OCI-LY7 (cell line): ENCODE data around the gene SCGB1C2. TPM values are rescaled to one million over a fixed set of nuclear protein-coding genes. Genes with fewer than 3 reads are reported as not detected.

ENCODE experiments used
- BruUV-seq: library from RNA; stranded (reverse); fragments of 400-500 nt; replicated peaks from 2 replicates; lab custom pipeline; 2021; lab: Mats Ljungman, UMichigan
- CTCF ChIA-PET: fragments of 300-600 bp; sonication (Branson Sonifier 250); formaldehyde crosslinking; loops from one replicate; lab custom pipeline; 2022; ENCODE audit warnings: antibody characterized with exemption; ENCODE audit not compliant: unreplicated experiment; lab: Charles Lee
- POLR2A ChIA-PET: fragments of 300-600 bp; sonication (Branson Sonifier 250); formaldehyde crosslinking; loops from one replicate; lab custom pipeline; 2022; ENCODE audit warnings: antibody characterized with exemption; lab: Charles Lee
- DNase-seq: peaks from one replicate; pipeline ENCODE4 v3.0.0-alpha.2; 2015; ENCODE audit warnings: low spot score
- H2AFZ ChIP-seq: fragments of 200-600 bp; sonication (generic), shearing (Covaris generic); 2 replicates; pipeline ENCODE4 v1.6.1; 2014; ENCODE audit warnings: mild to moderate bottlenecking, antibody characterized with exemption, low read length, moderate library complexity
- H3K27ac ChIP-seq: fragments of 200-600 bp; sonication (generic); 2 replicates; pipeline ENCODE4 v1.5.1; 2014; ENCODE audit warnings: mixed run types, low read depth, mild to moderate bottlenecking, moderate library complexity, low read length, inconsistent platforms; ENCODE audit not compliant: poor library complexity, severe bottlenecking
- H3K36me3 ChIP-seq: fragments of 200-600 bp; sonication (generic); 2 replicates; pipeline ENCODE4 v1.6.1; 2014; ENCODE audit warnings: mild to moderate bottlenecking, antibody characterized with exemption, low read length, moderate library complexity, mixed read lengths; ENCODE audit not compliant: insufficient read depth
- H3K4me1 ChIP-seq: fragments of 200-600 bp; sonication (generic); 2 replicates; pipeline ENCODE4 v1.5.1; 2014; ENCODE audit warnings: mild to moderate bottlenecking, low read length; ENCODE audit not compliant: insufficient read depth, poor library complexity, severe bottlenecking
- H3K4me2 ChIP-seq: fragments of 200-600 bp; sonication (generic); 2 replicates; pipeline ENCODE4 v1.6.1; 2014; ENCODE audit warnings: mild to moderate bottlenecking, low read length
- H3K4me3 ChIP-seq: fragments of 200-600 bp; sonication (generic); 2 replicates; pipeline ENCODE4 v1.5.1; 2014; ENCODE audit warnings: mild to moderate bottlenecking, low read depth, low read length; ENCODE audit not compliant: poor library complexity, severe bottlenecking
- H3K79me2 ChIP-seq: fragments of 200-600 bp; sonication (generic); 2 replicates; pipeline ENCODE4 v1.6.1; 2016; ENCODE audit warnings: low read depth, mild to moderate bottlenecking, low read length, moderate library complexity, mixed read lengths; ENCODE audit not compliant: insufficient read depth
- H3K9me2 ChIP-seq: fragments of 200-600 bp; sonication (generic); 2 replicates; pipeline ENCODE4 v1.6.1; 2016; ENCODE audit warnings: mild to moderate bottlenecking, low read length, mixed read lengths; ENCODE audit not compliant: insufficient read depth
- H3K9me3 ChIP-seq: fragments of 200-600 bp; sonication (generic); 2 replicates; pipeline ENCODE4 v1.6.1; 2014; ENCODE audit warnings: mild to moderate bottlenecking, mixed run types, low read length, mixed read lengths
- H4K20me1 ChIP-seq: fragments of 200-600 bp; sonication (generic); 2 replicates; pipeline ENCODE4 v1.6.1; 2014; ENCODE audit warnings: mild to moderate bottlenecking, antibody characterized with exemption, low read length, moderate library complexity, mixed read lengths; ENCODE audit not compliant: insufficient read depth
- CTCF ChIP-seq: fragments of 200-600 bp; sonication (generic); conservative IDR thresholded peaks from 2 replicates; pipeline ENCODE4 v1.5.1; 2014; ENCODE audit warnings: mild to moderate bottlenecking, antibody characterized with exemption, low read length, moderate library complexity, mixed read lengths
- EZH2phosphoT487 ChIP-seq: fragments of 200-600 bp; sonication (generic); IDR thresholded peaks from 2 replicates; pipeline ENCODE4 v1.6.1; 2018; ENCODE audit warnings: low read depth, borderline replicate concordance, mild to moderate bottlenecking, mixed run types, antibody characterized with exemption, low read length, moderate library complexity, mixed read lengths
- intact Hi-C: fragments of 100-400 bp; cut with micrococcal nuclease; formaldehyde crosslinking; loops from one replicate; pipeline ENCODE4 v1.10.0; 2022; ENCODE audit not compliant: unreplicated experiment
- total RNA-seq, 2 experiments: library from RNA; depleted of rRNA in 1 of 2; stranded (reverse); fragments of >200 nt in 1 of 2; shearing (Covaris generic) in 1 of 2; gene quantifications; 2 replicates each; pipeline ENCODE4 v1.2.3, GENCODE V29; 2014 to 2022

SCGB1C2 gene
- total RNA-seq, 2 experiments from 2014 or later, result not detected

- H3K36me3 ChIP-seq, result no peaks in the 10 kb centered on the region
- BruUV-seq, result no TSS peak
- no peak overlapping the region for H3K4me3 ChIP-seq
- TF ChIP-seq CTCF (no peak), EZH2phosphoT487 (no peak)
- no peaks in the 10 kb centered on the region for H3K4me1 ChIP-seq
- H3K9me2 ChIP-seq, result no peaks in the 10 kb centered on the region
- ChIA-PET POLR2A (no interaction called here), CTCF (no interaction called here)
- no peaks in the 10 kb centered on the region for H4K20me1 ChIP-seq
- H3K79me2 ChIP-seq, result no peaks in the 10 kb centered on the region
- no peaks in the 10 kb centered on the region for H3K9me3 ChIP-seq
- H2AFZ ChIP-seq, result no peak overlapping the region
- intact Hi-C loops, result loop anchor here (2.0 kb wide), 1 partner anchor 241 kb away; no protein-coding TSS in a partner anchor
- no peak overlapping the region for H3K27ac ChIP-seq
- no peak for DNase-seq
- H3K4me2 ChIP-seq, result no peak overlapping the region
Observed at GRCh38 chr17:145671-146541, 8.5 kb downstream of the SCGB1C2 start.

DNA sequence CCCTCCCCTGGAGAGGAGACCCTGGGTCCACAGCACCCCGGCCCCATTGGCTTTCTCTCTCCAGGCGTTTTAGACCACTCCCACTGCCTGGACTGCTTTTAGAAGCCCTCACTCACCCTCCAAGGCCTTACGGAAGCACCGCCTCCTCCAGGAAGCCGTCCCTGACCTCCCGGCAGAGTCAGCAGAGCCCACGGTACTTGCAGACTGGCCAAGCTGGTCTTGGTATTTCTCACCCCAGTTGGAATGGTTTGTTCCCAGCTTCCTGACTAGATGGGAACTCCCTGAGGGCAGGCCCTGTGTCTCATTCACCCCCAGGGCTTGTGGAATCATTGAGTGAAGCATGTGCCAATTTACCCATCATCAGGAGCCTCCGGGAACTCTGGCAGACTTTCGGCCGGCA, 9.2 kb downstream of the SCGB1C2 start:
- H3K36me3 ChIP-seq, result no peaks in the 10 kb centered on the region
- DNase-seq, result no peak
- ChIA-PET CTCF (no interaction called here), POLR2A (no interaction called here)
- H3K4me2 ChIP-seq, result no peak overlapping the region
- H3K27ac ChIP-seq, result no peak overlapping the region
- H3K4me3 ChIP-seq, result no peak overlapping the region
- H3K9me3 ChIP-seq, result no peaks in the 10 kb centered on the region
- no peaks in the 10 kb centered on the region for H3K4me1 ChIP-seq
- H3K79me2 ChIP-seq, result no peaks in the 10 kb centered on the region
- H2AFZ ChIP-seq, result no peak overlapping the region
- BruUV-seq, result no TSS peak
- intact Hi-C loops, result no loop called here
- H4K20me1 ChIP-seq, result no peaks in the 10 kb centered on the region
- no peaks in the 10 kb centered on the region for H3K9me2 ChIP-seq
- no peak for TF ChIP-seq CTCF
- TF ChIP-seq EZH2phosphoT487, result no peak
